RWPE1 (cell line): ENCODE data around the gene ASPA.

Source experiments
- CTCF ChIA-PET: fragments of 350-600 bp; sonication (Branson Sonifier 250); formaldehyde crosslinking; extraction: SDS; loops from one replicate; lab custom pipeline; 2021; lab: Yijun Ruan, JAX
- POLR2A ChIA-PET: fragments of 400-600 bp; formaldehyde crosslinking; extraction: SDS; loops from one replicate; lab custom pipeline; 2020; ENCODE audit warnings: antibody characterized with exemption; ENCODE audit not compliant: low non-redundant PET; lab: Yijun Ruan, JAX
- DNase-seq: peaks from one replicate; pipeline ENCODE4 v3.0.0; 2012; ENCODE audit warnings: low spot score
- H3K27ac ChIP-seq: fragments of 450-650 bp; 2 replicates; pipeline ENCODE4 v1.5.1; 2017
- TF ChIP-seq, protein P1 (sequence below): fragments of 450-650 bp; conservative IDR thresholded peaks from 2 replicates; pipeline ENCODE4 v1.5.1; 2017; ENCODE audit warnings: low read depth, mild to moderate bottlenecking

ASPA gene

DNA sequence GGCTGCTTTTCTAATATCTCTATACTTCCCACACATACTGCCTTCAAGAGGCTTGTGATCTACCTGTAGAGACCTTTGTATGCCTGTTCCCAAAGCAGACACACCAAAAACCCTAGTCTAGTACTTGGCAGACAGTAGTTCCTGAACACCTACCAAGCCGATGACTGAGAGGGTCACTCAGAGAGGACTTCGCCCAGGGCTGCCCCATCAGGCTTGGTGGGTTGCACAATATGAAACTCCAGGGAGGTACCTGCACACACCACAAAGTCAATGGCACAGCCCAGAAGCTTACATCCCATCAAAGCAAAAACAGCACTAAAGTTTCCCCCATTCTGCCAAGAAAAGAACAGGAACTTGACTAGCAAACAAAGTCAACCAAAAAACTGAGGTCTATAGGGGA is 30.3 kb downstream of the ASPA start:
- no peak for DNase-seq
- H3K27ac ChIP-seq, result no peak overlapping the region
- POLR2A ChIA-PET, result no interaction called here
- TF ChIP-seq, protein P1, sequence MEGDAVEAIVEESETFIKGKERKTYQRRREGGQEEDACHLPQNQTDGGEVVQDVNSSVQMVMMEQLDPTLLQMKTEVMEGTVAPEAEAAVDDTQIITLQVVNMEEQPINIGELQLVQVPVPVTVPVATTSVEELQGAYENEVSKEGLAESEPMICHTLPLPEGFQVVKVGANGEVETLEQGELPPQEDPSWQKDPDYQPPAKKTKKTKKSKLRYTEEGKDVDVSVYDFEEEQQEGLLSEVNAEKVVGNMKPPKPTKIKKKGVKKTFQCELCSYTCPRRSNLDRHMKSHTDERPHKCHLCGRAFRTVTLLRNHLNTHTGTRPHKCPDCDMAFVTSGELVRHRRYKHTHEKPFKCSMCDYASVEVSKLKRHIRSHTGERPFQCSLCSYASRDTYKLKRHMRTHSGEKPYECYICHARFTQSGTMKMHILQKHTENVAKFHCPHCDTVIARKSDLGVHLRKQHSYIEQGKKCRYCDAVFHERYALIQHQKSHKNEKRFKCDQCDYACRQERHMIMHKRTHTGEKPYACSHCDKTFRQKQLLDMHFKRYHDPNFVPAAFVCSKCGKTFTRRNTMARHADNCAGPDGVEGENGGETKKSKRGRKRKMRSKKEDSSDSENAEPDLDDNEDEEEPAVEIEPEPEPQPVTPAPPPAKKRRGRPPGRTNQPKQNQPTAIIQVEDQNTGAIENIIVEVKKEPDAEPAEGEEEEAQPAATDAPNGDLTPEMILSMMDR, result no peak
- CTCF ChIA-PET, result no interaction called here

DNA sequence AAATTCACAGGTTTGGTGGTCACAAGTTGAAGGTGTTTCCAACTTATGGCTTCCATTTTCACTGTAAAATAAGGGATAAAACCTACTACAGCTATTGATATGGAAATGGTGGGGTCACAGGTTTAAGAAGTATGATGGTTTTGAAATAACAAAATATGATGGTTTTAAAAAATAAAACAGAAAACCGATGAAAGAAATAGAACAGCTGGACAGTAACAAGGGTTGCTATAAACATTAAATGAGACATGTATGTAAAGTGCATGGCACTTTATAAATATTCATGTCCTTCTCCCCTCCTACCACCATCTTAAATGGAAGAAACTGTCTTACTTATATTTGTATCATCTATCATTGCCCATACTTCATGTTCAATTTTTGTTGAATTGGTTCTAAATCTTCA is 31.3 kb downstream of the ASPA start:
- CTCF ChIA-PET, result no interaction called here
- POLR2A ChIA-PET, result no interaction called here
- no peak overlapping the region for H3K27ac ChIP-seq
- no peak for DNase-seq
- TF ChIP-seq, protein P1, result no peak

DNA sequence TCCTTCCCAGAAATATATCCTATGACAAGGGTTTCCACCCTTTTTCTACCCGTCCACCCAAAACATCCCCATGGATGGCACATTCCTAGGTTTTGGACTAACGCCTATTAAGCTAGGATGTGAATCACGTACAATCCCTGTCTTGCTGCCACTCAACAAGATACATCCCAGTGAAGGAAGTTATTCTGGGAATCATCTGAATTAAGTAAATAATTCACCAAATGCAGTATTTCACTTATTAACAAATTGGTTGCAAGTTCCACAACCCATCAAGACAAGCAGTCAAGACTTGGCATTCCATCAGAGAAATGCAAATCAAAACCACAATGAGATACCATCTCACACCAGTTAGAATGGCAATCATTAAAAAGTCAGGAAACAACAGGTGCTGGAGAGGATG is 32.1 kb downstream of the ASPA start:
- no peak for DNase-seq
- TF ChIP-seq, protein P1, result no peak
- ChIA-PET POLR2A (no interaction called here), CTCF (no interaction called here)
- no peak overlapping the region for H3K27ac ChIP-seq

DNA sequence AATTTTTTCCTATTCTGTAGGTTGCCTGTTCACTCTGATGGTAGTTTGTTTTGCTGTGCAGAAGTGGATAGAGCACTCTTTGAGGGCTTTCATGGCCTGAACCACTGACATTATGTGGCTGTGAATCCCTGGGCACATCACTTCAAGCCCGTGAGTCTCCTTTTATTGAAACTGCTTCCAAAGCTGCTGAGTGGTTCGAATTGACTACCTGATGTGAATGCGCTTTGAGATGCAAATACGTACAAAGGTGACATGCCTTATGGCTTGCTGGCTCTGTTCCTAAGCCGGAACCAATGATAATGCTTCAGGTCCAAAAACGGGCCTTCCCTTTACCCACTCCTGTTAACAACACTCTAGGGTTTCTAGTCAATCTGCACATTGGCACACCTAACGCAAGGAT is 34.3 kb downstream of the ASPA start:
- no peak for DNase-seq
- no peak overlapping the region for H3K27ac ChIP-seq
- CTCF ChIA-PET, result no interaction called here
- TF ChIP-seq, protein P1, result no peak
- POLR2A ChIA-PET, result no interaction called here

DNA sequence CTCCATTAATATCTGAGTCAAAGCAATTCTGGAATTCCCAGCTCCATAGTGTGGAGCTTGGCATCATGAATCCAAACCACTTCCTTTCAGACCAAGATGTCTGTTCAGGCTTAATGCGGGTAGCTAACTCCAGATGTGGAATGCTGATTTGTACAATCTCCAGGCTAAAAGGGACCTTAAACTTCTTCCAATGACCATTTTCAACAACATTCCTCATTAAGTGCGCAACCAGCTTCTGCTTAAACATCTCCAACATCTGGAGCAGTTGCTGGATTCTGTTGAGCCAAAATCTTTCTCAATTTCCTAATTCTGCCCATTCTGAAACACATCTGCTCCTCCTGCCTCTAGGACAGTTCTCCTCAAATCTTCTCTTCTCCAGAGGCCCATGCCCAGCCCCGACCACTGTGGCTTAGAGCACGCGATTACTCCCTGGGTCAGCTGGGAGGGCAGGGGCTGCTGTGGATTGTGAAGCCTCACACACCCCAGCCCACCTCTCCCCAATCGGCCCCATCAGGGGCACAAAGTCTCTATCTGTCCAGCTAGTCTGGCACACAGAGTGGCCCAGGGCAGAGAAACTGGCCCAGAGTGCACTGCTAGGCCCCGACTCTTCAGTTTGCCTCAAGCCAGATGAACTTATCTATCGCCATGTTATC is 36.2 kb downstream of the ASPA start:
- ChIA-PET POLR2A (no interaction called here), CTCF (interaction anchor here (0.6 kb wide), 1 partner anchor 128 kb away, joined by 3 read pairs; no protein-coding TSS in a partner anchor)
- DNase-seq, result no peak
- H3K27ac ChIP-seq, result no peak overlapping the region
- TF ChIP-seq, protein P1, result no peak

DNA sequence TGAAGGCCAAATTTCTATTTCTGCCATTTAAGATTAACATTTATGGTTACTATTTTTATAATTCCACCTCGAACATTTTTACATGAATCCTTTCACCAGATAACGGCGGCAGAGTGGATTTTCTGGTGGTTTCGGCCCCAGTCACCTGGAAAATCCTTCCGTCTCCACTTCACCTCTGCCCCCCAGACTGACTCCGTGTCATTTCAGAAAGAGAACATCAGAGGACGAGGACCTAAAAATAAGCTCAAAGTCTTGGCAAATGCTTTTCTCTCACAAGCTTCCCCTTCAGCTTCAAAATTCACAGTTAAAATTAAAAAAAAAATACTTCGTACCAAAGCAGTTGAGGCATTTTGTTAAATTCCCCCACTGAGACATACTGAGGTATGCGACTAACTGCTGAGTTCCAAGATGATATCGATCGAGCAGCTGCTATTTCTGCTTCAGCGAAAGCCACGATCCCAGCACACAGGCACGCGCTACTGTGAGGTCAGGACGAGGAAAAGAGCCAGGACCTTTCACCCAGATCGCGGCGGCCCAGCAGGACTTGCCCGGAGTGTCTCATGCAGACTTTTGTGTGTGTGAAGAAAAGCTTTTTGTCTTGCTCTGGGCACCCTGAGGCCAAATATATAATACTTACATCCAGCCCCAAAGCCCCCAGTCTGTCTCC is 36.8 kb downstream of the ASPA start:
- no peak for DNase-seq
- ChIA-PET POLR2A (no interaction called here), CTCF (interaction anchor here (0.6 kb wide), 1 partner anchor 128 kb away, joined by 3 read pairs; no protein-coding TSS in a partner anchor)
- no peak overlapping the region for H3K27ac ChIP-seq
- TF ChIP-seq, protein P1, result no peak
